SK-N-MC (cell line): ENCODE measurements around the gene MIPOL1.

Experiments used
- EZH2 ChIP-seq: fragments of 200-600 bp; sonication (generic); IDR thresholded peaks from one replicate; pipeline ENCODE4 v1.6.1; 2017; ENCODE audit warnings: antibody characterized with exemption
- POLR2AphosphoS5 ChIP-seq: IDR thresholded peaks from 2 replicates; pipeline ENCODE4 v1.6.1; 2012; ENCODE audit warnings: mild to moderate bottlenecking, low read depth, low read length, borderline replicate concordance

DNA sequence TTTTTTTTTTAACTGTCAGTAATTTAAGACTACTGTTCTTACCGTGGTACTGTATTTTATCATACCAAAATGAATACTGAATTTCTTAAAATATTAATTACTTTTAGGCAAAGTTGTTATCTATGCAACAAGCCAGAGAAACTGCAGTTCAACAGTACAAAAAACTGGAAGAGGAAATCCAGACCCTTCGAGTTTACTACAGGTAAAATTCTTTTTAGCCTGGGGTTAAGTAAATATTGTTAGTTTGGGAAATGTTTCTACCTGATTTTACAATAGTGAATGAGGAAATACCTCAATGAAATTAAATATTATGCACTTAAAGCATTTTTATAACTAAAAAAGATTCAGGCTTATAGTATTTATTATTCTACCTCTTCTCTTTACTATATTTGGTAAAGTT is 225.0 kb downstream of the MIPOL1 start:
- TF ChIP-seq EZH2 (no peak), POLR2AphosphoS5 (no peak)
